ENCODE data around the gene CCR2.

The CCR2 gene

GRCh38 chr3:46406788-46407611 lies 53.1 kb downstream of the CCR2 start, which contains the start of the genes CCR5AS and CCRL2:
Gene CCR5AS (minus strand): TSS chr3:46407066.
Gene CCRL2 (plus strand): TSS chr3:46407259. CDS start chr3:46408080, 821 bp downstream.
- peak within 1 kb of the TSS; percentile 71 for H3K27ac ChIP-seq
- TF ChIP-seq CTCF (conservative IDR thresholded peaks at IDR 0.05) (no peak), ZFX (IDR thresholded peaks at IDR 0.05) (no peak)

- TF ChIP-seq ZFX (IDR thresholded peaks at IDR 0.05) (no peak), CTCF (conservative IDR thresholded peaks at IDR 0.05) (no peak)
- no peak overlapping the region for H3K27ac ChIP-seq
Observed at GRCh38 chr3:46407970-46408369, 54.1 kb downstream of the CCR2 start.

GRCh38 chr3:46408853-46409252 lies 54.9 kb downstream of the CCR2 start:
- TF ChIP-seq CTCF (conservative IDR thresholded peaks at IDR 0.05) (no peak), ZFX (IDR thresholded peaks at IDR 0.05) (no peak)
- no peak overlapping the region for H3K27ac ChIP-seq

GRCh38 chr3:46409739-46410489 lies 56.0 kb downstream of the CCR2 start:
- no peak overlapping the region for H3K27ac ChIP-seq
- TF ChIP-seq ZFX (IDR thresholded peaks at IDR 0.05) = no peak
- no peak for TF ChIP-seq CTCF (conservative IDR thresholded peaks at IDR 0.05)
